ENCODE data around the gene DCUN1D2.
"Not testable (repeated sequence)": the region's sequence is repeated elsewhere in the genome, so short reads cannot be mapped to it uniquely, and the experiment has no call there.

DCUN1D2 gene

DNA sequence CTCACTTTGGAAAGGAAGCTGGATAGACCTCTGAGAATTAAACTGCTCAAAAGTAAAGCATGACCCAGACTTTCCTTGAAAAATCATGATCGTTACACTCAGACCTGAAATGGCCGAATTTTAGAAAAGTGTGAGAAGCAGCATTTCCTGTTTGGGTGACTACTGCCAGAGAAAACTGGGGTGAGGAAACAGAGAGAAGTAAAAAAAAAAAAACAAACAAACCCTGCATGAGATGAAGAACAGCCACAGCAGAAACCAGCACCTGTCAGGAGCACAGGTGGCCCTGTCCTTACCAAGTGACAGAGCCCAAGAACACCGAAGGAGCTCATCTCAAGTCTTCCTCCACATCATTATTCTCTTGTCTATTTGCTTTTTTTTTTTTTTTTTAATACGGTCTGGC is 25.2 kb downstream of the DCUN1D2 start:
- DNase-seq (ENCODE audit: low spot score), result no peak

DNA sequence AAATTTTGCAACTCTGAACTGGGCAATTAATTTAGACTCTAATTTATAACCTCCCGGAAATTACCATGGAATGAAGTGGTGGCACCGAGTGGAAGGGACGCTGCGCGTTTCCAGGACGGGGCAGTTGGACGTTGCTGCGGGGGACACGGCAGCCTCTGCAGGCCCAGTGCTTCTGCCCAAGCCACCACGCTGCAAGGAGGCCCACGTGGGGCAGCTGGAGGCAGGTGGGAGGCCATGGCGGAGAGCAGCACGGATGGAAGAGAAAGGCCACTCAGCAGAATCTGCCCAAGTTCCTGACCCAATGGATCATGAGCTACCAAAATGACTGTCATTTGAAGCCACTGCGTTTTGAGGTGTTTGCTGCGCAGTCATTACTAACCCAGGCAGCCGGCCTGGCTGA is 26.0 kb downstream of the DCUN1D2 start:
- DNase-seq (ENCODE audit: low spot score), result no peak

DNA sequence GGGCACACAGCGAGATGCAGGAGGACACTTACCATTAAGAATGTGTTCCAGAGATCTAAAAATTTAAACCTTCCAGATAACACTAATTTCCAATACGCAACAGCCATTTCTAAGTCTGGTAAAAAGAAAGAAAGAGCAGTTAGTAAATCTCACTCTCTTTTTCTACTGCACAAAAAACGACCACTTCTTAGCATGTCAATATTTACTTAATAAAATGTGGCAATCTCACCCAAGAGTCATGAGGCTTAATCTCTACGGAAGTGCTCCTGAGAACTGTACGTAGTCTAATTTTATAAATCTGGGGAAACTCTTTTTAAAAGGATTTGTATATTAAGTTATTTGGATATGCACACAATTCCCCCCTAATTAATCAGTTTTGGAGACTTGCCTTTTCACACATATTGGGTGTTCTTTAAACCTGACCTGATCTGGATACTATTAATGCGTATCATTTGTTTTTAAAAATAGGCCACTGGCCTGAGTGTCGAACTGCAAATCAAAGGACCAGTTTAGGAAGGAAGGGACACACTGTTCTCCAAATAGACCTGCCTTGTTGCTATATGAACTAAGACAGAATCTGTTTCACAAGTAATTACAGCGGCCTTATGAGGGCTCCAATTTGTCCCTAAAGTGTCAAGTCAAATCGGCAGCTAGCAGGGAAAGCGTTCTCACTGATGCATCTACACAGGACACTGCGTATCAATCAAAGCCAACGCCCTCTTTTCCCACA is 29.3 kb downstream of the DCUN1D2 start:
- DNase-seq (ENCODE audit: low spot score), result no peak

DNA sequence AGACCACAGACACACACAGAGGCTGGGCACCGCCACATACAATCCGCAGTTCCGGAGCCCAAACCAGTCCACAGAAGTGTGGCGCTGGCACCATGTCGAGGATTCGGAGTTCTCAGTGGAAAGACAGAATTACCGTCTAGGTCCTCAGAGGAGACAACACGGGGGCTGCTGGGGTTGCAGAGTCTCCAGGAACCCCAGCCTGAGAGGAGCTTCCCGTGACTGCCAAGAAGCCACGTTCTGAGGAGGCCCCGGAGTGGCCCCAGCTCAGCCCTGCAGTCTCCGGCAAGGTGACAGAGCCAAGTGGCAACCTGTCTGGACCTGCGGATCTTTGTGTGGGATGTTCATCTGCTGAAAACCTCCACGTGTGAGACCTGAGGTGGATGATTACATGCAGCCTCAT is 29.9 kb downstream of the DCUN1D2 start:
- DNase-seq (ENCODE audit: low spot score), result no peak

DNA sequence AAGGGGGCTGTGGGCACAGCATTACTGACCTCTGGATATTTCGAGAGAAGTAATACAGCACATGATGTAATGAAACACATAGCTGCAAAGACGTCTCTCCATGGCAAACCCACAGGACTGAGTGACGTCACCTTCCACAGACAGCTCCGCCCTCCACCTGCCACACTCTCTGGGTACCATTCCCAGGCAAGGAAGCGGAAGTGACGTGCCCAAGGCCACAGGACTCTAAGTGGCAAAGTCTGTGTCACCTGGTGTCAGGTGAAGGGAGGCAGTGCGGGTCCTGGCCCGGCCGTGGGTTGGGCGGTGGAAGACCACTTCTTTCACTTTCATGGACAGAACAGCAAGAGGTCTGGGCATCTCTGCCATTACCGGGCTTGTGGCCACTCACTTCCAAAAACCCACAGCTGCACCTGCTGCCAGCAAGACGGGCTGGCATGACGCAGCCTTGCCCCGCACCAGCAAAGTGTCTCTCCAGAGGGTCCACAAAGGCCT is 30.4 kb downstream of the DCUN1D2 start:
- no peak for DNase-seq (ENCODE audit: low spot score)

DNA sequence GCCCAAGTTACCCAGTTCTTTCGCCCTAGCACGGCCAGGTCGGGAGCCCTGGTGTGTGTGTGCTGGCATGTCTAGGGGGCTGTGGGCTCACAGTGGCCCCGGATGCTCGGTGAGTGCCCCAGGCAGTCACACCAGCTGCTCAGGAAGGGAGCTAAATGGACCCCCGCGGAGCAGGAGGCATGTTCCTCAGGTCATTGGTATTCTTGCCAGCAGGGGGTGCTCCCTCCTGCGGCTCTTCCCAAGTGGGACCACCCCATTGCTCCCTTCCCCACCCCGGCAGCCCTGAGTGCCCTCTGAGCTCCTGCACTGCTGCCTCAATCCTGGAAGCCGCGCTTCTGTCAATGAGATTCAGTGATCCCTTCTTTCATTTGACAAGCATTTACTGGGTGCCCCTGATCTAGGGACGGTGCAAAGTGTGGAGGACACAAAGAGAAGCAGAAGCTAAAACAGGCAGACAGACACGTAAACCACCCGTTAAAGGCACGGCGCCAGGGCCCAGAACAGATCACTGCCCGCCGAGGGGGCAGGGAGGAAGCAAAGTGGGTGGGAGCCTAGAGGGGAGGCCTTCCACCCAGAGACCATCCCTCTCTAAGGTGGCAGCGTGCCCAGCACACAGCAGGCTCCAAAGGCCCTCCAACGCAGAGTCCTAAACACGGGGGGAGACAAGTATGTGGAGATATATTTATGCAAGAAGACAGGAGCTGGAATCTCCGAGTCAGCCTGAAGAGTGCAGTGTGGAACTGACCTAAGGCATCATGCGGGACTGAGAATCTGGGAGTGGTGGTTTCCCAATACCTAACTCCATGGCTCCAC is 32.1 kb downstream of the DCUN1D2 start:
- DNase-seq (ENCODE audit: low spot score), result no peak

DNA sequence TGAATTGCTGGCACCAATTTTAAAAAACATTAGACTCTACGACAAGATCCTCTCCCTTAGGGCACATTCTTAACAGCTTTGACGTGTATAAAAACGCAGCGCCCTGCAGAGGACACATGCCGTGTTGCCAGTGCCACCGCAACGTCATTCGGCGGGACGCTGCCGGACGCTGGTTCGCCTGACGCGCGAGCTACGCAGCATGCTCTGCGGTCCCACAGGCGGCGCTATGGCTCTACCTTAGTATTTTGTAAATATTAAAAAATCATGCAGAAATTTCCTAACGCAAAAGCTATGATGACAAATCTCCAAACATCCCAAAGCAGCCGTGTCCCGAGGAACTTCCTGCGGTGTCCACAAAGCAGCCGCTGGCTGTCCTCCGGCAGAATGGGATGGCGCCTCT is 33.0 kb downstream of the DCUN1D2 start:
- no peak for DNase-seq (ENCODE audit: low spot score)

DNA sequence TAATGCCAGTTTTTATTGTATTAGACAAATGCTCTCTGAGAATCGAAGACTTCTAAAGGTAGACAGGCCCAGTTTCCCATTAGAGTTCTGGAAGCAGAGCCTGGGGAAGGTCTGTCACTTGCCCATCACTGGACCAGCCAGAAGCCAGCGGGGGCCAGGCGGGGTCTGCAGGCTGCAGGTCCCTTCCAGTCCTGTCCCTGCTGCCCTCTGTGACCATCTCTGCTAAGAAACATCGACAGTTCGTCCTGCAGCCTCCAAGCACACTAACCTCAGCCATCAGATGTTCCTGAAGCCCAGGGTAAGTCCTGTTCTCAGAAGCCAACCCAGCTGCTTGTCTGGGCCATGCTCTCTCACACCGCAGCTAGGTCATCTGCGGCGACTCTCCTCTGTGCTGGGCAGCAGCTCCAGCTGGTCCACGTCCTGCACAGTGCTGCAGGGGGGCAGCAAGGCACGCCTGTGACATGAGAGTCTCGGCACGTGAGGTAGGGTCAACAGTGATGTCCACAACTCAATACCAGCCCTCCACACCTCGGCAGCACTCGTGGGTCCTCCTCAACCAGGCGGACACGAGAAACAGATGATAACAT is 34.3 kb downstream of the DCUN1D2 start:
- DNase-seq (ENCODE audit: low spot score), result no peak

DNA sequence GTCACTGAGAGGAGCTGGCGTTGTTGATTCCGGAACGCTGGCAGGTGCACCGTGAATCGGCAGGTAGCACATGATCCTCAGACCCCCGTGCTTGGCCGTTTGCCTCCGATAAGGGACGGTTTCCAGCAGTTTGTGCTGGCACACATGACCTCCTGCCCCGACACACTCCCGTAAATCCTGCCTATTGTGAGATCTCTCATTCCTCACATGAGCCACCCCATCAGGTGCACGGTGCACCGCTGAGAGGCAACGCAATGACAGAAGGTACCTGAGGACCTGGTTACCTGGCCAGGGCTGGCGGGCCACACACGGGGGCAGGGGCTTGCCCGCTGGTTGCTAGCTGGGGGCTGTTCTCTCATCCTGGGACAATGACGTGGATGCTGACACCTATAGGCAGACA is 35.1 kb downstream of the DCUN1D2 start:
- no peak for DNase-seq (ENCODE audit: low spot score)

DNA sequence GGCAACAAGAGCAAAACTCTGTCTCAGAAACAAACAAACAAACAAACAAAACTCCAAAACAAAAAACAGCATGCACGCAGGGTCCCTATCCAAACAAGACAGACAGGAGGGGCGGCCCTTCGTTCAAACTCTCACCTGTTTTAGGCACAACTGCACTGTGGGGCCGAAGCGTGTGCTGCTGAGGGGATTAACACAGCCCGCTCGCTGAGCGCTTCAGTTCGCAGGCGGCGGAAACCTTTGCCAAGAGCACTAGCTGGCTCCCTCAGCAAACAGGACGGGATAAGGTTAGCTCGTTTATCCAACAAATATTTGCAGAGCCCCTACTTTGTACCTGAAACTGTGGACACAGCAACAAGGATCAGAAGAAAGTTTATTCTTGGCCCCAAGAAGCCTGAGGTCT is 35.6 kb downstream of the DCUN1D2 start:
- DNase-seq (ENCODE audit: low spot score), result no peak

DNA sequence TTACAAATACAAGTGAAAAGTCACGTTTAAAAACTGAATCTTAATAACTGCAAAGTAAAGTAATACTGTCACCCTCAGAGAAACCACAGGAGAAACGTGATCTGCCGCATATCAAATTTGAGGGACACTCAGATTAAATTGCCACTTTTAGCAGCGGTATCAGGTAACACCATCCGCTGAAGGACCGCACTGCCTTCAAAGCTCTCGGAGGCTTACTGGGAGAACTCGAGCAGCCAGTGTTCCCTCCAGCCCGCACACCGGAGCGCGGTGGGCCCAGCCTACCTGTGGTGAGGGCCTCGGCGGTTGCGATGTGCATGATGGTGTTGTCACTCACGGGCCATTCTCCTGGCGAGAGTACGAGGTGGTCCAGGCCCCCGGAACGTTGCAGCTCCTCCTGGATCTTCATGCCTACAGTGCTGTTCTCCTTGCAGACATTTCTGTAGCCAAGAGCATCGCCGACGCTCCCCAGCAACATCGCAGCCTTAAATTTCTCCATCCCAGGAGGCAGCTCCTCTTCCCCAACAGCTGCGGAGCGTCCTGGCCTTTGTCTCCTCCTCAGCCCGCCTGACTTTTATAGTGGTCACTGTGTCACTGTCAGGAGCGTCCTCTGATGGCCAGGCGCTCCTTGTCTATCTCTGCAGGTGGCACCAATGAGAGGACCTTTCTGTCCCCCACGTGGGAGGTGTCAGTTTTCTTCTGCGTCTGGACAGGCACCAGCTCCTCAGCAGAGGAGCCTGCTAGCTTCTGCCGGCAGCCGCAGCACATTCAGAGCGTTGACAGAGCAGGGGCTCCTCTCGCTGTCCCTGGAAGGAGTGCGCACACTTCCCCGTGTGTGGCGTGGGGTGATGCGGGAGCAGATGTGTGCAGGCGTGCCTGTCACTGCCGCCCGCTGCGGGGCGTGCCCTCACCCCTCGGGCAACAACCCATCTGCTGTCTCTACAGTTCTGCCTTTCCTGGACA is 37.3 kb downstream of the DCUN1D2 start, which contains the start of gene ADPRHL1:
TSS of gene ADPRHL1 (minus strand) at position 547 of the 960 bp plus-strand sequence. CDS start at position 496, 51 bp downstream.
- no peak for DNase-seq (ENCODE audit: low spot score)

DNA sequence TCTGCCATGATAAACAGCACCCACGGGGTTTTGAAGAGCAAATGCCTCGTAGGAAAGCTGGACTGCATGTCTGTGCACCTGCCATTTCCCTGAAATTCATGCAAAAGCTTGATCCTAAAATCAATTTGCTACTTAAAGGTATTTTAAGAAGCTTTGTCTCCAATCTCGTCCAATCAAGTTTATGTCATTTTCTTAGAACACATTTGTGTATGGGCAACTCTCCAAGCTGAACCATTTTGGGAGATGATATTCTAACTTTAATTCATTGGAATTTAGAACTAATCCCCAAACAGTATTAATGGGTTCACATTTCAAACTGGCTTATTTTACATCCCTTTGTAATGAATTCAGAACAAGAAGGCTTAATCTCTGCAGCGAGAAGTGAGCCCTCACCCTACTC is 38.0 kb downstream of the DCUN1D2 start:
- DNase-seq (ENCODE audit: low spot score), result no peak

DNA sequence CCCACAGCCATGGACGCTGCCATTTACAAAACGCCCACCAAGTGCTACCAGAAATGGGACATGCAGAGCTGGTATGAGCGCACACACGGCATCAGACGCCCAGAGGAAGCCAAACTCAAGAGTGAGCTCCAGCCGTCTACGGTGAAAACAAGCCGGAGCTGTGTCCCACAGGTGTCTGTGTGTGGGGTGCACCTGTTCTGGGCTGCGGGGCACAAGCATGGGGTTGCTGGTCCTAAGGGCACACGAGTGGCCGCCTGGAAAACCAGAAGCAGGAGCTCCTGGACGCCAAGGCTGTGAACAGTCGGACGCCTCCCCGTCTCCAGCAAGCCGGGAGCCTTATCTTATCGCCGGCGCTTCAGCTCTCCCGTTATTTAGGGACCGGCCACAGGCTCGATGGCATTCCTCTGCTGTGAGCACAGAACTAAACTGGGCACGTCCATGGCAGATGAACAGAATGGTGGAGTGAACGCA is 38.5 kb downstream of the DCUN1D2 start:
- DNase-seq (ENCODE audit: low spot score), result no peak

DNA sequence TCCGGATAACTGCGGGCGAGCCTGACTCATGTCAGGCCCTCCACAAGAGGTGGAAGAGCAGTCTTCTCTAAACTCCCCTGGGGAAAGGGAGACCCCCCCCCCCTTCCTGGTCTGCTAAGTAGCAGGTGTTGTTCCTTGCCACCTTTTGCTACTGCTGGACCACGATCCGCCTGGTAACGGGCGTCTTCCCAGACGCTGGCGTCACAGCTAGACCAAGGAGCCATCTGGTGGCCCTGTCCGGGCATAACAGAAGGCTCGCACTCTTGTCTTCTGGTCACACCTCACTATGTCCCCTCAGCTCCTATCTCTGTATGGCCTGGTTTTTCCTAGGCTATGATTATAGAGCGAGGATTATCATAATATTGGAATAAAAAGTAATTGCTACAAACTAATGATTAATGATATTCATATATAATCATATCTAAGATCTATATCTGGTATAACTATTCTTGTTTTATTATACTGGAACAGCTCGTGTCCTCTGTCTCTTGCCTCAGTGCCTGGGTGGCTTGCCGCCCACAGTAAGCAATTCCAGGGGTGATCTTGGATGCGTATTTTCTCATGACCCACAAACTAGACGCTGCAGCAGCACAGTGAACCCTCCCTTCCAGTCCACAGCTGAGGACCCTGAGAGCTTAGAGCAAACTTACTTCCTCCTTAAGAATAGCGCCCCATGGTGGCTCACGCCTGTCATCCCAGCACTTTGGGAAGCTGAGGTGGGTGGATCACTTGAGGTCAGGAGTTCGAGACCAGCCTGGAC is 39.5 kb downstream of the DCUN1D2 start:
- DNase-seq (ENCODE audit: low spot score), result not testable (repeated sequence)

DNA sequence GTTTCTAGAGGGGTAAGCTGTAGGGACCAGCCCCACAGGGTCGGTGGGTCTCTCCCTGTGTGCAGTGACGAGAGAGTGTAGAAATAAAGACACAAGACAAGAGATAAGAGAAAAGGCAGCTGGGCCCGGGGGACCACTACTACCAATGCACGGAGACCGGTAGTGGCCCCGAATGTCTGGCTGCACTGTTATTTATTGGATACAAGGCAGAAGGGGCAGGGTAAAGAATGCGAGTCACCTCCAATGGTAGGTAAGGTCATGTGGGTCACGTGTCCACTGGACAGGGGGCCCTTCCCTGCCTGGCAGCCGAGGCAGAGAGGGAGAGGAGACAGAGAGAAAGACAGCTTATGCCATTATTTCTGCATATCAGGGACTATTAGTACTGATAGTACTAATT is 40.2 kb downstream of the DCUN1D2 start:
- DNase-seq (ENCODE audit: low spot score), result not testable (repeated sequence)

DNA sequence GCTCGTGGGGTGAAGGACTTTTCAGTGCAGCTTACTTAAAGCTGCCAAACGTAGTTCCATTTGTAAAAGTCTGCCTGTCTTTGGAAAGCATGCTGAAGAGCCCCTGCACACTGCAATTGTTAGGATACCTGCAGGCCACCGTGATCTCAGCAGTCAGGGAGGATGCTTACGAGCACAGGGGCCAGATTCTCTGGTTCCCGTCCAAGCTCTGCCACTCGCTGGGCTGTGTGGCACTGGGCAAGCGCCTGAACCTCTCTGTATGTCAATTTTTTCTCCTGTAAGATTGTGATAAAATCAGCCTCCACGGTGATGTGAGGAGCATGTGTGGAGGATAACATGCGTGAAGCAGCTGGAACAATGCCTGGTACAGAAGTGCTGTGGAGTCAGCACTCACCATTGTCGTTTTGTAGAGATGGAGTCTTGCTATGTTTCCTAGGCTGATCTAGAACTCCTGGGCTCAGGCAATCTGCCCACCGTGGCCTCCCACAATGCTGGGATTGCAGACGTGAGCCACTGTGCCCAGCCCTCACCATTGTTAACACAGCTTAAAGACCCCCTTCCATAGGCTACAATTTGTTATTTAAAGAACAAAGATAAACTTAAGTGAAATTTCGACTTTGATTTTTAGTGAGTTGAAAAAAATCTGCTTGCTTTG is 40.7 kb downstream of the DCUN1D2 start:
- DNase-seq (ENCODE audit: low spot score), result no peak

DNA sequence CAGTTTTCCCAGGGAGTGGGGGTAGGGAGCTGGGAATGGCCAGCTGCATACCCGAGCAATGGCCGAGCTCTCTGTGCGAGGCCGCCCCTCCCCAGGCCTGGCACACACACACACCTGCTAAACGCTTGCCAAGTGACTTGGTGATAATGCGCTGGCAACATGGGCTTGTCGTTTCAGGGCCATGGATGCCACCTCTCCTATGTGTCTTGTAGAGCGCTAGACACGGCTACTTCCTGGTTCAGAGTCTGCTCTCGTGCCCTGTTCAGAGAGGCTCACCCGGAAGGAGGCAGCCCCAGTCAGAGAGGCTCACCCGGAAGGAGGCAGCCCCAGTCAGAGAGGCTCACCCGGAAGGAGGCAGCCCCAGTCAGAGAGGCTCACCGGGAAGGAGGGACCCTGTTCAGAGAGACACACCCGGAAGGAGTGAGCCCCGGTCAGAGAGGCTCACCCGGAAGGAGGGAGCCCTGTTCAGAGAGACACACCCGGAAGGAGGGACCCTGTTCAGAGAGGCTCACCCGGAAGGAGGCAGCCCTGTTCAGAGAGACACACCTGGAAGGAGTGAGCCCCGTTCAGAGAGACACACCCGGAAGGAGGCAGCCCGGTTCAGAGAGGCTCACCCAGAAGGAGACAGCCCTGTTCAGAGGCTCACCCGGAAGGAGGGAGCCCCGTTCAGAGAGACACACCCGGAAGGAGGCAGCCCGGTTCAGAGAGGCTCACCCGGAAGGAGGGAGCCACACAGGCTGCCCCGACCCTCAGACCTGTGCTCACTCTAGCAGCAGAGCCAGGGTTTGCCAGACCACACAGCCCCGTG is 41.4 kb downstream of the DCUN1D2 start:
- DNase-seq (ENCODE audit: low spot score), result no peak

DNA sequence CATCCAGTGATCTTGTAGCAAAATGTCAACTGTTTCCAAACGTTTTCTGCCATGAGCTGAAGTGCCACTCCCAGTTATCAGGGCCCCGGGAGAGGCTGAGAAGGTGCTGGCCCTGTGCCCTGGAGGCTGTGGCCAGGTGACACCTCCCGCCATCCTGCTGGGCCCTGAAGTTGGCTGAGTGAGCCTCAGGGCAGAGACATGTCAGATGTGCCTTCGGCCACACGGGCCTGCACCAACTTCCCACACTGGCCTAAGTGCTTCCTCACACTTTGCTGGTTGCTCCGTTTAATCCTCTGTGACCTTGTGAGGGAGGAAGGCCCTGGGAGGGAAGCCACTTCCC is 42.0 kb downstream of the DCUN1D2 start:
- DNase-seq (ENCODE audit: low spot score), result no peak

DNA sequence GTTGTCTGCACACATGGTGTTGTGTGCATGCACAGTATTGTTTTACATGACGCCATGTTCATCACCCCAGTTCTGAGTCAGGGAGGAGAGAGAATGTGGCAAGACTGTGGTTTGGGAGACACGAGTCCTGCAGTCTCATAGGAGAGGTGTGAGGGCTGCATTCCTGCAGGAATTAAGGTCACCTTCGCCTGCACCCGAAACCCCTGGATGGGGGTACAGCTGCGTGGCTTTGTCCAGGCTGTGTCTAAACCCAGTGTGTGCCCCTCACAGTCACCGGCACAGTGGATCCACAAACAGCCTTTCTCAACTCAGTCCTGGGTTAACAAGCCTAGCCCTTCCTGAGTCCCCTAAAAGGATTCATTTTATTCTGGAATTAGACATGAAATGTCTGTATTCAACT is 42.9 kb downstream of the DCUN1D2 start:
- no peak for DNase-seq (ENCODE audit: low spot score)

DNA sequence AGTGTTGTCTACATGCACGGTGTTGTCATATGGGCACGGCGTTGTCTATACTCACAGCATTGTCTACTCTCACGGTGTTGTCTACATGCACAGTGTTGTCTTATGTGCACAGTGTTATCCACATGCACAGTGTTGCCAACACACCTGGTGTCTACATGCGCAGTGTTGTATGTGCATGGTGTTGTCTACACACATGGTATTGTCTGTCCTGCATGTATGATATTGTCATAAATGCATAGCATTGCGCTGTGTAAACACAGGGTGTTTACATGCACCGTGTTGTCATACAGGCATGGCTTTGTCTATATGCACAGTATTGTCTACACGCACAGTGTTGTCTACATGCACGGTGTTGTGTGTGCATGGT is 44.0 kb downstream of the DCUN1D2 start:
- DNase-seq (ENCODE audit: low spot score), result no peak
